ENCODE measurements around the gene CACNB4.
"Not testable (repeated sequence)": the region's sequence is repeated elsewhere in the genome, so short reads cannot be mapped to it uniquely, and the experiment has no call there.

Gene CACNB4

GRCh38 chr2:152098496-152099366 is at the start of gene CACNB4:
Gene CACNB4, minus strand, starts transcription at chr2:152099044.
- no peak for DNase-seq

DNA sequence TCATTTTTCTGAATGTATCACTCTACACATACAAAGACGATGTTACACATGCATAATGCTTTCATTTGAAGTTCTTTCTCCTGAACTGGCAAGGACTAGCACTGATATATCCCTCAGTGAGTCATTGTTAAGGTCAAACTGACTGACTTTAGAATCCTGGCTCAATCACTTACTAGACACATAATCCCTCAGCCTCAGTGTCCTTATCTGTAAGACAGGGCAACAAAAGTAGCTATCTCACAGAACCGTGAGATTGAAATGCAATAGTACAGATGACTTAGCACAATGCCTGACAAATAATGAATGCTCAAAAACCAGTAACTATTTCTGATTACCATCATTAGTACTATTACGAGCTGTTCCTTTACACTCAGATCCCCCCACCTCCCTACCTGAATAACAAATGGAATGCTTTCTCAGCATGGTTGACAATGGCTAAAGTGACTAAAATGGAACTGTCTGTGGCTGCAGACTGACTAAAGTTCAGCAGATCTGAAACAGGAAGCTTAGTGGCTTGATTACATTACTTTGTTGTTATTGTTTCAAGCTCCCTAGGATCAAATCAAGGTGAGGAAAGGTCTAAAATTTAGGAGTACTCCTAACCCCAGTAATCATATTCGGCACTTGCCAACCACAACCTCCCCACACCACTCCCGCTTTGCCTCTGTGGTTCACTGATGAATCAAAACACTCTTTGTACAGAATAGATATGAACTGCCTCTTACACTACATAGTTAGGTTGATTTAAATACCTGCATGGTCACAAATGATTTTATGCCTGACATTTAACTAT is 35.8 kb upstream of the CACNB4 start:
- DNase-seq: no peak

DNA sequence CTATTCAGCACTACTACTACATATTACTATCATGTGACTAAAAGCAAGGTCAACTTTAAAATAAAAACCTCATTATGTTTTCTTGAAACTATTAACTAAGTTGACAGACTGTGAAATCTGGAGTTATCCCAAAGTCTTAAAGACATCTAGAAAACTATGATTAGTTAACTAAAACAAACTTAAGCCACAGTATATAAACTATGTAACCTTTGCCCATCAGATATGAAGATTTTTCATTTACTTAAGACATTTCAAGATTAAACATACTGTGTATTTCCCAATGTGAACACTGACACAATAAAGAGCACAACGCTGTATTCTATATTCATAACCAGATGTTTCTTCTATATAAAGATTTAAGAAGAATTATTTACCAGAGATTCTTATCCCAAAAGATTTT is 33.5 kb upstream of the CACNB4 start:
- no peak for DNase-seq

GRCh38 chr2:152127628-152128027 is 28.8 kb upstream of the CACNB4 start:
- no peak for DNase-seq

GRCh38 chr2:152126664-152127063 is 27.8 kb upstream of the CACNB4 start:
- no peak for DNase-seq

- DNase-seq: no peak
Observed at GRCh38 chr2:152122161-152122560, 23.3 kb upstream of the CACNB4 start.

DNA sequence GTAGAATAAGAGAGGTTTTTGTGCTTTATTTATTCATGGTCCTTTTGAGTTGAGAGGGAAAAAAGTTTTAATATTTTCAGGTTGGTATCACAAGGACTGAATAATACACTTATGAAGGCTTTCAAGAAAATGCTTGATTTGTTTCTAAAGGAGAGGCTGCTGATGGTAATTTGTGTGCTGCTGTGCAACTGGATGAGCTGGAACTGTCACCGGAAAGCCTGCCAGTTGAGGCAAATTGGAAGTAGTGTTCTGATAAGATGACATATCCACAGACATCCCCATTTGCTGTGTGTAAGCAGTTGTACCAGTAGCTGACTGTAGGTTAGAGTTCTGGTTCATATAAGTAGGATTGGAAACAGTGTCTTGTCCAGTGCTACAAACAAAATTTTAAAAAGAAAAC is 21.6 kb upstream of the CACNB4 start:
- no peak for DNase-seq

GRCh38 chr2:152115952-152116351 is 17.1 kb upstream of the CACNB4 start:
- DNase-seq: no peak

- no peak for DNase-seq
Observed at GRCh38 chr2:152114366-152114765, 15.5 kb upstream of the CACNB4 start.

DNA sequence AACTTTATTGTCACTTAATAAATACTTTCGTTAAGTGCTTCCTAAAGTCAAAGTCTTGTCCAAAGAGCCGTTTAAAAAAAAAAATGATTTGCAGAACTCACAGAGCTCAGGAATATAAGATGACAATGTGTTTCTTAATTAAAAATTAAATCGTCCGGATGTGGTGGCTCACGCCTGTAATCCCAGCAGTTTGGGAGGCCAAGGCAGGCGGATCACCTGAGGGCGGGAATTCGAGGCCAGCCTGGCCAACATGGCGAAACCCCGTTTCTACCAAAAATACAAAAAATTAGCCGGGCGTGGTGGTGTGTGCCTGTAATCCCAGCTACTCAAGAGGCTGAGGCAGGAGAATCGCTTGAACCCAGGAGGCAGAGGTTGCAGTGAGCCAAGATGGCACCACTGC is 8.3 kb upstream of the CACNB4 start:
- not testable (repeated sequence) for DNase-seq

DNA sequence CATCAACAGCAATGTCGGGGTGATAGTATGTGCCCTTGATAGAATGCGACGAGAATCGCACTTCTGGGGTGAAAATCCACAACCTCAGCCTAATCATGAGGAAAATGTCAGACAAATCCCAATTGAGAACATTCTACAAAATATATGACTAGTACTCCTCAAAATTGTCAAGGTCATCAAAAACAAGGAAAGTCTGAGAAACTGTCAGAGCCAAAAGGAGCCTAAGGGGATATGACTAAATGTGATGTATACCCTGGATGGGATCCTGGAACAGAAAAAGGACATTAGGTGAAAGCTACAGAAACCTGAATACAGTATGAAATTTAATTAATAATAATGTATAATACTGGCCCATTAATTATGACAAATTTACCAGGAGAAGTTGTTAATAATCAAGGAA is 7.6 kb upstream of the CACNB4 start:
- no peak for DNase-seq

DNA sequence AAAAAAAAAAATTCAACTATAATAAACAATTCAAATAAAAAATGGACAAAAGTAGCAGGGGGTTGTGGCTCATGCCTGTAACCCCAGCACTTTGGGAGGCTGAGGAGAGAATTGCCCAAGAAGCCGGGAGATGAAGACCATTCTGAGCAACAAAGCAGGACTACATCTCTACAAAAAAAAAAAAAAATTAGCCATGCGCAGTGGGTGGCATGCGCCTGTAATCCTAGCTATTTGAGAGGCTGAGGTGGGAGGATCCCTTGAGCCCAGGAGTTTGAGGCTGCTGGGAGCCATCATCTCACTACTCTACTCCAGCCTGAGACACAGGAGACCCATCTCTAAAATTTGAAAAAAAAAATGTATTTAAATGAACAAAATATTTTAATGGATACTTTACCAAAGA is 4.4 kb upstream of the CACNB4 start:
- DNase-seq: no peak

DNA sequence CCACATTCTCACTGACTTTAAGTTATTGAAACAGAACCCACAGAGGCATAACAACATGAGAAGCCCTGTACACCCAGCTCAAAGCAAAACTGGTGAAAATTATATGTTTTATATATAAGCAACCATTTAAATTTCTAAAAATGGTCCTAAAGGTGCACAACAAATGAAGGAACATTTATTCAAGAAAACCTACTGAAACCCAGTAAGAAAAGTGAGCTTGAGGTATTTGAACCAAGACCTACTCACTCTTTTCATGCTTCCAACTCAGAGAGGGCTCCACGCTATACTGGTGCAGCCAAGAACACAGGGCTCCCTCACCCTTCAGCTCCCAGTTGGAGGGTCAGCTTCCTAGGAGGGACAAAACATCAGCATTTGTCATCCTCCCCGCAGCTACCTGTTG is 2.1 kb upstream of the CACNB4 start:
- DNase-seq: no peak

GRCh38 chr2:152099367-152100050 is 665 bp upstream of the CACNB4 start:
- no peak for DNase-seq

DNA sequence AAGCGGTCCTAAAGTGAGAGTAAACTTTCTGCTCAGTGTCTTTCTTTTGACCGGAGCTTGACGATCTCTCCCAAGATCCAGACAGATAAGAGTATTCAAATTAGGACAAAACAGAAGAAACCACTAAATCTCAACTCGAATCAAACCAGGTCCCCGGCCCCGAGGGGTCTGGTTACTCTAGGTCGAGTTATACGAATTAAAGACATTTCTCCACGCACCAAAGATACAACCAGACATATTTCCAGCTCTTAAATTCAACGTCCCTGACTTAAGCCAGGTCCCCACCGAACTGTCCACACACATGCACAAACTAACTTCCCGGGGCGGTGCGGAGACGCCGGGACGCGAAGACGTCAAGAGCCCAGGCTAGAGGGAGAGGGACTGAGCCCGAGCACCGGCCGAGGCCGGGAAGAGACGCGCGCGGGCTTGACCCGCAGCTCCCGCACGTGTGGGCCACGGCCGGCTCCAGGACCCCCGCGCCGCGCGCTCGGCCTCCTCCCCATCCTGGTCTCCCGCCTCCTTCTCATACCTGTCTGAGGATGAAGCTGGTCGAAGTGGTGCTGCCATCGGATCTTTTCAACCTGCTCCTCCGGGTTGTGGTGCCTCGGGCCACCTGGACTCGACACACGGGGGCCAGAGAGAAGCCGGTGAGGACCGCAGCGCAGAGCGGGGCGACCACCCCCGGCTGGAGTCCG is 896 bp downstream of the CACNB4 start:
- DNase-seq: no peak

- DNase-seq: no peak
Observed at GRCh38 chr2:152097290-152097800, 1.5 kb downstream of the CACNB4 start.

DNA sequence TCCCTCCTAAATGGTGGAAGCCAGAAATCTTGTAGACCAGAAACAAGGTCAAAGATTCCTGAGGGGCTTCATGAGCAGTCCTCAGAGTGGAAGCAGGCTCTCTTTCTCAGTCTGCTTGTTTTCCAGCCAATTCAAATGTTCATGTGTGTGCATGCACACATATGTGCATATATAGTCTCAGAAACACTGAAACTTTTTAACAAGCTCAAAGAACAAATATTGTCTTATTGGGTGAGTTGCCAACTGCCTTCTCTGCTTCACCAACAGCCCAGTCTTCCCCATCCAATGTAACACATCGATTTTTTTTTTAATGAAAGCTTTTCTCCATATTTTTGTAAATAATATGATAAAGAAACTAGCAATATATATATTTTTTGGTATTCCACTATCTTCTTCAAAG is 3.7 kb downstream of the CACNB4 start:
- DNase-seq: no peak

DNA sequence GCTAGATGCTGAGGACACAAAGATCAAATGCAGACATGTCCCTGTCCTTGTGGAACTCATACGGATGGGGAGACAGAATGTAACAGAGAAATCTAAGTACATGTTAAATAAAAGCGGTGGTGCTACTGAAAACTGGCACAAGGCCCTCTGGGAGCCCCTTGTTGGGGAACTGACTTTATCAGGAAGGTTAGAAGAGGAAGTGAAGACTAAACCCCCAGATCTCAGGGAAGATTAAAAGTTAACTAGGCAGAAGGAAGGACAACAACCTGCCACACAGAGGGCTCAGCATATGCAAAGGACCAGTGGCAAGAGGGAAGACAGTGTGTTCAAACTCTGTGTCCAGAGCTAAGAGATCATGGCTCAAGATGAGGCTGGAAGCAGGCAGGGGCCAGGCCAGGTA is 4.8 kb downstream of the CACNB4 start:
- DNase-seq: no peak

DNA sequence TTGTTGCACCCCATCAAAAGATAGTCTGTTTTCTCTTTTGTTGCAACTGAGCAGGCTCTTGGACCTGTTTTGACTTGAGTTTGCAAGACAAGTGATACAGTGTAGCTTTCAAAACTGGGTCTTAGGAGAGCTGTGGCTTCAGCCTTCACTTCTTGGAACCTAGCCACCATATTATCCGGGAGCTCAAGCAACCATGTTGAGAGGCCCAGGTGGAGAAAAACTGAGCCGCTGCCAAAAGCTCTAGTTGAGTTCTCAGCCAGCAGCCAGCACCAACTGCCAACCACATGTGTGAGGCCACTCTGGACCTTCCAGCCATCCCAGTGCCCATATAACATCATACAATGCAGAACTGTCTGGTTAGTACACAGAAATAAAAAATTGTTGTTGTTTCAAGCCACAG is 5.4 kb downstream of the CACNB4 start:
- no peak for DNase-seq

DNA sequence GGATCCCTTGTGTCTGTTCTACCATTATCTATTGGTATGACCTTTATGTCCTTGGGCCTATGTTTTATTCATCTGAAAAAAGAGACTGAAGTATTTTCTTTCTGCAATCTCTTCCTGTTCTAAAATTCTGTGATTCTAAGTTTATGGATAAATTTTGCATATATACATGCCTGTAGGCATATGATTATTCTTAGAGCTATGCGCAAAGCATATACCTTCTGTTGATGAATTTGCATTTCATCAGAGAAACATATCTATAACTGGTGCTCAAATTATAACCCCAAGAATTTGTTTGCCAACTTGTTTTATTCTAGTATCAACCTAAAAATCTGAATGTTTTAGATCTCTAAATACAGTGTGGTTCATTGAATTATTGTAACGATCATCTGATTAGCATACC is 6.7 kb downstream of the CACNB4 start:
- DNase-seq: no peak

DNA sequence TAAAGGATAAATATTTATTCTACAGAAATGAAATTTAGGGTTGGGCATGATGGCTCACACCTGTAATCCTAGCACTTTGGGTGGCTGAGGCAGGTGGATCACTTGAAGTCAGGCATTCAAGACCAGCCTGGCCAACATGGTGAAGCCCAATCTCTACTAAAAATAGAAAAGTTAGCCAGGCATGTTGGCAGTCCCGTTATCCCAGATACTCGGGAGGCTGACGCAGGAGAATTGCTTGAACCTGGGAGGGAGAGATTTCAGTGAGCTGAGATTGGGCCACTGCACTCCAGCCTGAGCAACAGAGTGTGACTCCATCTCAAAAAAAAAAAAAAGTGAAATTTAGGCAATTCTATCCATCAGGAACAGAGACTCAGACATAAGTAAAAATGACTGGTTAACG is 8.1 kb downstream of the CACNB4 start:
- not testable (repeated sequence) for DNase-seq

DNA sequence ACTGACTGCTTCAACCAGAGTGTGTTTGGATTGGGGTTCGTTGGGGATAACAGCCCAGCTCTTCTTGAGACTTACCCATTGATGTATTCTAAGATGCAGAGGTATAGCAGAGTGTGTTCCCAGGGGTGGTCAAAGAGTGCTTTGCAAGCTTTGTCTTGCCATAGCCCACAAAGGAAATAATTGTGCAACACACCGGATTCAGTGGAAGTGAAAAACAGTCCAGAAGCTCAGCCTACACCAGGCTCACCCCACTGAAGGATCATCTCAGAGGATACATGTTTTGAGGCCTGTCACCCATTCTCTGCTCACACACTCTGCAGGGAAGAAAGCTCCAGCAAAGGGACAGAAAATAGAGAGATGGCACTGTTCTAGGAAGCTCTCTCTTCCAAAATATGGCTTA is 9.6 kb downstream of the CACNB4 start:
- no peak for DNase-seq

DNA sequence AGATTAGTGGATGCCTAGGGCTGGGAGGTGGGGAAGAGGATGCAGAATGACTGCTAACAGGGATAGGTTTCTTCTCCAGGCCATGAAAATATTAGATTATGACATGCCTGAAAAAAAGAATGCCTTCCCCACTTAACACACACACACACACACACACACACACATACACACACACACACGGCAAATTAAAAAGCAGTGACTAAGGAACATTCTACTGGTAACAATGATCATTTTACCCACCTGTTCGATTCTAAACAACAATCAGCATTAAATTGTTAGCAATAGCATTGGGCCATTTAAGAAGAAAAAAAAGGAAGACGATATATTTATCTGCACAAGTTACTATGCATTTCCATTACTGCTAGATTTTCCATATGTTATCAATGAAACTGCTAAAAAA is 10.8 kb downstream of the CACNB4 start:
- DNase-seq: no peak
